Measurements from ENCODE around the gene ETV1.
A peak's percentile ranks its signal among the peaks of the same experiment; 100 is the strongest.

Gene ETV1

GRCh38 chr7:13860734-13861133 is 128.7 kb downstream of the ETV1 start:
- Mint-ChIP-seq H3K36me3 (ENCODE audit: low read depth) (no peaks in the 10 kb centered on the region), H3K4me1 (ENCODE audit: low read depth) (no peaks in the 10 kb centered on the region), H3K9me3 (no peaks in the 10 kb centered on the region), H3K4me3 (no peak overlapping the region), H3K27me3 (no peaks in the 10 kb centered on the region), H3K27ac (no peak overlapping the region)
- DNase-seq, result no peak

- no peak overlapping the region for H3K27ac Mint-ChIP-seq
- H3K36me3 Mint-ChIP-seq (ENCODE audit: low read depth), result no peaks in the 10 kb centered on the region
- no peak overlapping the region for H3K4me3 Mint-ChIP-seq
- no peaks in the 10 kb centered on the region for H3K27me3 Mint-ChIP-seq
- no peak for DNase-seq
- H3K4me1 Mint-ChIP-seq (ENCODE audit: low read depth), result peaks cover 5% of the 10 kb centered on the region
- H3K9me3 Mint-ChIP-seq, result no peaks in the 10 kb centered on the region
These were observed 133.5 kb downstream of the ETV1 start for GRCh38 chr7:13856012-13856411.

GRCh38 chr7:13852281-13852968 is 137.0 kb downstream of the ETV1 start:
- no peak for DNase-seq
- Mint-ChIP-seq H3K27ac (no peak overlapping the region), H3K9me3 (no peaks in the 10 kb centered on the region), H3K36me3 (ENCODE audit: low read depth) (no peaks in the 10 kb centered on the region), H3K4me3 (no peak overlapping the region), H3K4me1 (ENCODE audit: low read depth) (peaks cover 22% of the 10 kb centered on the region), H3K27me3 (no peaks in the 10 kb centered on the region)

GRCh38 chr7:13851736-13852135 is 137.7 kb downstream of the ETV1 start:
- Mint-ChIP-seq H3K4me3 (no peak overlapping the region), H3K36me3 (ENCODE audit: low read depth) (no peaks in the 10 kb centered on the region), H3K9me3 (no peaks in the 10 kb centered on the region), H3K27me3 (no peaks in the 10 kb centered on the region), H3K27ac (no peak overlapping the region), H3K4me1 (ENCODE audit: low read depth) (peaks cover 22% of the 10 kb centered on the region)
- DNase-seq, result no peak

- peak; percentile 32 for DNase-seq
- Mint-ChIP-seq H3K9me3 (no peaks in the 10 kb centered on the region), H3K27me3 (no peaks in the 10 kb centered on the region), H3K4me1 (ENCODE audit: low read depth) (peaks cover 22% of the 10 kb centered on the region), H3K36me3 (ENCODE audit: low read depth) (no peaks in the 10 kb centered on the region), H3K27ac (peak overlapping the region; percentile 55), H3K4me3 (peak overlapping the region; percentile 10)
These were observed 139.2 kb downstream of the ETV1 start for GRCh38 chr7:13850185-13850752.

GRCh38 chr7:13849163-13849892 is 140.1 kb downstream of the ETV1 start:
- H3K4me1 Mint-ChIP-seq (ENCODE audit: low read depth), result peaks cover 22% of the 10 kb centered on the region
- H3K27me3 Mint-ChIP-seq, result no peaks in the 10 kb centered on the region
- H3K27ac Mint-ChIP-seq, result no peak overlapping the region
- no peak for DNase-seq
- H3K36me3 Mint-ChIP-seq (ENCODE audit: low read depth), result no peaks in the 10 kb centered on the region
- H3K9me3 Mint-ChIP-seq, result no peaks in the 10 kb centered on the region
- H3K4me3 Mint-ChIP-seq, result no peak overlapping the region

- no peak overlapping the region for H3K27ac Mint-ChIP-seq
- H3K9me3 Mint-ChIP-seq, result no peaks in the 10 kb centered on the region
- H3K4me1 Mint-ChIP-seq (ENCODE audit: low read depth), result peaks cover 22% of the 10 kb centered on the region
- no peak overlapping the region for H3K4me3 Mint-ChIP-seq
- no peaks in the 10 kb centered on the region for H3K36me3 Mint-ChIP-seq (ENCODE audit: low read depth)
- no peak for DNase-seq
- no peaks in the 10 kb centered on the region for H3K27me3 Mint-ChIP-seq
These were observed 140.8 kb downstream of the ETV1 start for GRCh38 chr7:13848681-13849131.

- H3K4me1 Mint-ChIP-seq (ENCODE audit: low read depth), result peaks cover 18% of the 10 kb centered on the region
- no peaks in the 10 kb centered on the region for H3K27me3 Mint-ChIP-seq
- no peaks in the 10 kb centered on the region for H3K36me3 Mint-ChIP-seq (ENCODE audit: low read depth)
- DNase-seq, result no peak
- no peak overlapping the region for H3K27ac Mint-ChIP-seq
- peaks cover 3% of the 10 kb centered on the region for H3K9me3 Mint-ChIP-seq
- no peak overlapping the region for H3K4me3 Mint-ChIP-seq
These were observed 143.1 kb downstream of the ETV1 start for GRCh38 chr7:13846386-13846785.

GRCh38 chr7:13845601-13846000 is 143.9 kb downstream of the ETV1 start:
- no peak for DNase-seq
- H3K4me3 Mint-ChIP-seq, result no peak overlapping the region
- H3K27ac Mint-ChIP-seq, result no peak overlapping the region
- H3K9me3 Mint-ChIP-seq, result peaks cover 3% of the 10 kb centered on the region
- H3K27me3 Mint-ChIP-seq, result no peaks in the 10 kb centered on the region
- peaks cover 13% of the 10 kb centered on the region for H3K4me1 Mint-ChIP-seq (ENCODE audit: low read depth)
- no peaks in the 10 kb centered on the region for H3K36me3 Mint-ChIP-seq (ENCODE audit: low read depth)

- H3K36me3 Mint-ChIP-seq (ENCODE audit: low read depth), result no peaks in the 10 kb centered on the region
- H3K9me3 Mint-ChIP-seq, result peaks cover 3% of the 10 kb centered on the region
- peaks cover 7% of the 10 kb centered on the region for H3K4me1 Mint-ChIP-seq (ENCODE audit: low read depth)
- H3K27me3 Mint-ChIP-seq, result no peaks in the 10 kb centered on the region
- no peak overlapping the region for H3K27ac Mint-ChIP-seq
- no peak for DNase-seq
- no peak overlapping the region for H3K4me3 Mint-ChIP-seq
These were observed 144.5 kb downstream of the ETV1 start for GRCh38 chr7:13844954-13845353.

GRCh38 chr7:13841284-13841683 is 148.2 kb downstream of the ETV1 start:
- Mint-ChIP-seq H3K27ac (no peak overlapping the region), H3K4me1 (ENCODE audit: low read depth) (no peaks in the 10 kb centered on the region), H3K27me3 (no peaks in the 10 kb centered on the region), H3K4me3 (no peak overlapping the region), H3K9me3 (peaks cover 3% of the 10 kb centered on the region), H3K36me3 (ENCODE audit: low read depth) (no peaks in the 10 kb centered on the region)
- no peak for DNase-seq
